ENCODE measurements around the gene DCST1. TPM values are rescaled to one million over a fixed set of nuclear protein-coding genes. Genes with fewer than 3 reads are reported as not detected.

DCST1 gene
- total and polyA plus RNA-seq, 2 of the 13 experiments (the other 11 are each of a cell fraction or from before 2014, with no cell fraction given): 0.04 TPM; not detected in 1

DNA sequence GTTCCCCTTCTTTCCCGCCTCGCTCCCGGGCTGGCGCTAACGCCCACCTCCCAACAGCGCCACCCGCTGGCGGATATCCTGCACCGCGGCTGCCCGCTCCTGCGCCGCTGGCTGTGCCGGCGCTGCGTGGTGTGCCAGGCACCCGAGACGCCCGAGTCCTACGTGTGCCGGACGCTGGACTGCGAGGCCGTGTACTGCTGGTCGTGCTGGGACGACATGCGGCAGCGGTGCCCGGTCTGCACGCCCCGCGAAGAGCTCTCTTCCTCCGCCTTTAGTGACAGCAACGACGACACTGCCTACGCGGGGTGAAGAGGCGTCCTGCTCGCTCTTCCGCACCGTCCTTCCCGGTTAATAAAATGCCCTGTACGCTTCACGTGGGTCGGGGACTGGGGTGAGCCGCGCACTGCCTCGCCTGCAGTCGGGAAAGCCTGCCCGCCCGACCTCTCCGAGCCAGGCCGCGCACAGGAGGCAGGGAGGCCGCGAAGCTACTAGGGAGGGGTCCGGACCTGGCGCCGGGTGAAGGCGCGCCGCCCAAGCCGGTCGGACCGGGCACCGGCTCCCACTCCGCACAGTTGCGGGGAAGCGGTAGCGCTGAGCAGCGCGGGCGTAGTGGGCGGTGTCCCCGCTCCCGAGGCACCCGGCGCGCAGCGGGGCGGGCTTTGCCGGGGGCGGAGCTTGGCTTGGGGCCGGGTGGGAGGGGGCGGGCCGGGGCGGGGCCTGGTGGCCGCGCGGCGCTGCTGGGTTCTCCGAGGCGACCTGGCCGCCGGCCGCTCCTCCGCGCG lies 17.1 kb downstream of the DCST1 start, which contains the start of gene ADAM15 (continued):
- TF ChIP-seq, protein P1, sequence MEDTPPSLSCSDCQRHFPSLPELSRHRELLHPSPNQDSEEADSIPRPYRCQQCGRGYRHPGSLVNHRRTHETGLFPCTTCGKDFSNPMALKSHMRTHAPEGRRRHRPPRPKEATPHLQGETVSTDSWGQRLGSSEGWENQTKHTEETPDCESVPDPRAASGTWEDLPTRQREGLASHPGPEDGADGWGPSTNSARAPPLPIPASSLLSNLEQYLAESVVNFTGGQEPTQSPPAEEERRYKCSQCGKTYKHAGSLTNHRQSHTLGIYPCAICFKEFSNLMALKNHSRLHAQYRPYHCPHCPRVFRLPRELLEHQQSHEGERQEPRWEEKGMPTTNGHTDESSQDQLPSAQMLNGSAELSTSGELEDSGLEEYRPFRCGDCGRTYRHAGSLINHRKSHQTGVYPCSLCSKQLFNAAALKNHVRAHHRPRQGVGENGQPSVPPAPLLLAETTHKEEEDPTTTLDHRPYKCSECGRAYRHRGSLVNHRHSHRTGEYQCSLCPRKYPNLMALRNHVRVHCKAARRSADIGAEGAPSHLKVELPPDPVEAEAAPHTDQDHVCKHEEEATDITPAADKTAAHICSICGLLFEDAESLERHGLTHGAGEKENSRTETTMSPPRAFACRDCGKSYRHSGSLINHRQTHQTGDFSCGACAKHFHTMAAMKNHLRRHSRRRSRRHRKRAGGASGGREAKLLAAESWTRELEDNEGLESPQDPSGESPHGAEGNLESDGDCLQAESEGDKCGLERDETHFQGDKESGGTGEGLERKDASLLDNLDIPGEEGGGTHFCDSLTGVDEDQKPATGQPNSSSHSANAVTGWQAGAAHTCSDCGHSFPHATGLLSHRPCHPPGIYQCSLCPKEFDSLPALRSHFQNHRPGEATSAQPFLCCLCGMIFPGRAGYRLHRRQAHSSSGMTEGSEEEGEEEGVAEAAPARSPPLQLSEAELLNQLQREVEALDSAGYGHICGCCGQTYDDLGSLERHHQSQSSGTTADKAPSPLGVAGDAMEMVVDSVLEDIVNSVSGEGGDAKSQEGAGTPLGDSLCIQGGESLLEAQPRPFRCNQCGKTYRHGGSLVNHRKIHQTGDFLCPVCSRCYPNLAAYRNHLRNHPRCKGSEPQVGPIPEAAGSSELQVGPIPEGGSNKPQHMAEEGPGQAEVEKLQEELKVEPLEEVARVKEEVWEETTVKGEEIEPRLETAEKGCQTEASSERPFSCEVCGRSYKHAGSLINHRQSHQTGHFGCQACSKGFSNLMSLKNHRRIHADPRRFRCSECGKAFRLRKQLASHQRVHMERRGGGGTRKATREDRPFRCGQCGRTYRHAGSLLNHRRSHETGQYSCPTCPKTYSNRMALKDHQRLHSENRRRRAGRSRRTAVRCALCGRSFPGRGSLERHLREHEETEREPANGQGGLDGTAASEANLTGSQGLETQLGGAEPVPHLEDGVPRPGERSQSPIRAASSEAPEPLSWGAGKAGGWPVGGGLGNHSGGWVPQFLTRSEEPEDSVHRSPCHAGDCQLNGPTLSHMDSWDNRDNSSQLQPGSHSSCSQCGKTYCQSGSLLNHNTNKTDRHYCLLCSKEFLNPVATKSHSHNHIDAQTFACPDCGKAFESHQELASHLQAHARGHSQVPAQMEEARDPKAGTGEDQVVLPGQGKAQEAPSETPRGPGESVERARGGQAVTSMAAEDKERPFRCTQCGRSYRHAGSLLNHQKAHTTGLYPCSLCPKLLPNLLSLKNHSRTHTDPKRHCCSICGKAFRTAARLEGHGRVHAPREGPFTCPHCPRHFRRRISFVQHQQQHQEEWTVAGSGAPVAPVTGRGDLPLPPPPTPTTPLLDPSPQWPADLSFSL (CRISPR knock-in tag; IDR thresholded peaks at IDR 0.05): peak; percentile 34; the same call in 1 of the 2 replicates
- peak; percentile 52; the same call in 1 of the 2 replicates for TF ChIP-seq ZNF263 (CRISPR knock-in tag; IDR thresholded peaks at IDR 0.05)
- peak; percentile 9; the same call in 1 of the 2 replicates for TF ChIP-seq ZNF816 (CRISPR knock-in tag; IDR thresholded peaks at IDR 0.05; ENCODE audit: borderline replicate concordance)
- TF ChIP-seq, protein P2, sequence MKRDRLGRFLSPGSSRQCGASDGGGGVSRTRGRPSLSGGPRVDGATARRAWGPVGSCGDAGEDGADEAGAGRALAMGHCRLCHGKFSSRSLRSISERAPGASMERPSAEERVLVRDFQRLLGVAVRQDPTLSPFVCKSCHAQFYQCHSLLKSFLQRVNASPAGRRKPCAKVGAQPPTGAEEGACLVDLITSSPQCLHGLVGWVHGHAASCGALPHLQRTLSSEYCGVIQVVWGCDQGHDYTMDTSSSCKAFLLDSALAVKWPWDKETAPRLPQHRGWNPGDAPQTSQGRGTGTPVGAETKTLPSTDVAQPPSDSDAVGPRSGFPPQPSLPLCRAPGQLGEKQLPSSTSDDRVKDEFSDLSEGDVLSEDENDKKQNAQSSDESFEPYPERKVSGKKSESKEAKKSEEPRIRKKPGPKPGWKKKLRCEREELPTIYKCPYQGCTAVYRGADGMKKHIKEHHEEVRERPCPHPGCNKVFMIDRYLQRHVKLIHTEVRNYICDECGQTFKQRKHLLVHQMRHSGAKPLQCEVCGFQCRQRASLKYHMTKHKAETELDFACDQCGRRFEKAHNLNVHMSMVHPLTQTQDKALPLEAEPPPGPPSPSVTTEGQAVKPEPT (CRISPR knock-in tag; IDR thresholded peaks at IDR 0.05; ENCODE audit: low read depth): peak; percentile 88
- peak; percentile 65; the same call in 1 of the 2 replicates for TF ChIP-seq ZC3H13 (CRISPR knock-in tag; IDR thresholded peaks at IDR 0.05)
- TF ChIP-seq, protein P3, sequence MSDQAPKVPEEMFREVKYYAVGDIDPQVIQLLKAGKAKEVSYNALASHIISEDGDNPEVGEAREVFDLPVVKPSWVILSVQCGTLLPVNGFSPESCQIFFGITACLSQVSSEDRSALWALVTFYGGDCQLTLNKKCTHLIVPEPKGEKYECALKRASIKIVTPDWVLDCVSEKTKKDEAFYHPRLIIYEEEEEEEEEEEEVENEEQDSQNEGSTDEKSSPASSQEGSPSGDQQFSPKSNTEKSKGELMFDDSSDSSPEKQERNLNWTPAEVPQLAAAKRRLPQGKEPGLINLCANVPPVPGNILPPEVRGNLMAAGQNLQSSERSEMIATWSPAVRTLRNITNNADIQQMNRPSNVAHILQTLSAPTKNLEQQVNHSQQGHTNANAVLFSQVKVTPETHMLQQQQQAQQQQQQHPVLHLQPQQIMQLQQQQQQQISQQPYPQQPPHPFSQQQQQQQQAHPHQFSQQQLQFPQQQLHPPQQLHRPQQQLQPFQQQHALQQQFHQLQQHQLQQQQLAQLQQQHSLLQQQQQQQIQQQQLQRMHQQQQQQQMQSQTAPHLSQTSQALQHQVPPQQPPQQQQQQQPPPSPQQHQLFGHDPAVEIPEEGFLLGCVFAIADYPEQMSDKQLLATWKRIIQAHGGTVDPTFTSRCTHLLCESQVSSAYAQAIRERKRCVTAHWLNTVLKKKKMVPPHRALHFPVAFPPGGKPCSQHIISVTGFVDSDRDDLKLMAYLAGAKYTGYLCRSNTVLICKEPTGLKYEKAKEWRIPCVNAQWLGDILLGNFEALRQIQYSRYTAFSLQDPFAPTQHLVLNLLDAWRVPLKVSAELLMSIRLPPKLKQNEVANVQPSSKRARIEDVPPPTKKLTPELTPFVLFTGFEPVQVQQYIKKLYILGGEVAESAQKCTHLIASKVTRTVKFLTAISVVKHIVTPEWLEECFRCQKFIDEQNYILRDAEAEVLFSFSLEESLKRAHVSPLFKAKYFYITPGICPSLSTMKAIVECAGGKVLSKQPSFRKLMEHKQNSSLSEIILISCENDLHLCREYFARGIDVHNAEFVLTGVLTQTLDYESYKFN (CRISPR knock-in tag; conservative IDR thresholded peaks at IDR 0.05): peak; percentile 42; the same call in 1 of the 2 replicates
- peak; percentile 47; the same call in 1 of the 2 replicates for TF ChIP-seq NFATC3 (CRISPR knock-in tag; IDR thresholded peaks at IDR 0.05)
- TF ChIP-seq, protein P4, sequence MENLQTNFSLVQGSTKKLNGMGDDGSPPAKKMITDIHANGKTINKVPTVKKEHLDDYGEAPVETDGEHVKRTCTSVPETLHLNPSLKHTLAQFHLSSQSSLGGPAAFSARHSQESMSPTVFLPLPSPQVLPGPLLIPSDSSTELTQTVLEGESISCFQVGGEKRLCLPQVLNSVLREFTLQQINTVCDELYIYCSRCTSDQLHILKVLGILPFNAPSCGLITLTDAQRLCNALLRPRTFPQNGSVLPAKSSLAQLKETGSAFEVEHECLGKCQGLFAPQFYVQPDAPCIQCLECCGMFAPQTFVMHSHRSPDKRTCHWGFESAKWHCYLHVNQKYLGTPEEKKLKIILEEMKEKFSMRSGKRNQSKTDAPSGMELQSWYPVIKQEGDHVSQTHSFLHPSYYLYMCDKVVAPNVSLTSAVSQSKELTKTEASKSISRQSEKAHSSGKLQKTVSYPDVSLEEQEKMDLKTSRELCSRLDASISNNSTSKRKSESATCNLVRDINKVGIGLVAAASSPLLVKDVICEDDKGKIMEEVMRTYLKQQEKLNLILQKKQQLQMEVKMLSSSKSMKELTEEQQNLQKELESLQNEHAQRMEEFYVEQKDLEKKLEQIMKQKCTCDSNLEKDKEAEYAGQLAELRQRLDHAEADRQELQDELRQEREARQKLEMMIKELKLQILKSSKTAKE (CRISPR knock-in tag; IDR thresholded peaks at IDR 0.05; ENCODE audit: borderline replicate concordance): no peak
- TF ChIP-seq RBM22 (optimal IDR thresholded peaks at IDR 0.05; ENCODE audit: low read length): no peak
- peak; percentile 74; the same call in 1 of the 2 replicates for TF ChIP-seq SRY (CRISPR knock-in tag; IDR thresholded peaks at IDR 0.05)
- TF ChIP-seq ZBTB38 (CRISPR knock-in tag; IDR thresholded peaks at IDR 0.05): peak; percentile 55; the same call in 1 of the 2 replicates
- TF ChIP-seq, protein P5, sequence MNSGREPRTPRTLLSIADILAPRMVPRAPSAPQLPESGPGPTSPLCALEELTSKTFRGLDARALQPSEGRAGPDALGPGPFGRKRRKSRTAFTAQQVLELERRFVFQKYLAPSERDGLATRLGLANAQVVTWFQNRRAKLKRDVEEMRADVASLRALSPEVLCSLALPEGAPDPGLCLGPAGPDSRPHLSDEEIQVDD (CRISPR knock-in tag; IDR thresholded peaks at IDR 0.05; ENCODE audit: borderline replicate concordance): peak; percentile 78; the same call in 1 of the 2 replicates
